ENCODE results near the gene FGFR2. TPM values are rescaled to one million over a fixed set of nuclear protein-coding genes. Genes with fewer than 3 reads are reported as not detected.

FGFR2 gene
- total RNA-seq, 1 donor from 2014 or later: 11.8 TPM

DNA sequence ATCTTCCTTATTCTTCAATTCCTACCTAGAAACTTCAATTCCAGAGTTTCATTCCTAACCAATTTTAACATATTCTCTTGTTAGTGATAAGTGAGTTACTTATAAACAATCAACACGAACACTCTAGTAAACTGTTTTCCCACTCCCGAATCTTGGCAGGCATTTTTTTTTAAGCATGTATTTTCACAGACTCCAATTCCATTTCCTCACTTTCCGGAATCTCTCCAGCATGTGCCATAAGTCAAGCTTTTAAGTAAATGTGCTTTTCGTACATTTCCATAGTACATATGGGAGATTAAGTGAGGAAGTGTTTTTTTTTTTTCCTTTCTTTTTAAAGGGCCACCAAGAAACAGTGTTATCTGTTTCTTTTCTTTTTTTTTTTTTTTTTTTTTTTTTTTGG lies 89.1 kb downstream of the FGFR2 start:
- H3K27me3 ChIP-seq (ENCODE audit: insufficient read depth, low read length): peaks cover 2% of the 10 kb centered on the region
- H3K9ac ChIP-seq (ENCODE audit: low read length): no peak overlapping the region
- no peak overlapping the region for H2AFZ ChIP-seq (ENCODE audit: low read depth, low read length)
- peaks cover 4% of the 10 kb centered on the region for H3K9me3 Mint-ChIP-seq (ENCODE audit: unreplicated experiment)
- no peak overlapping the region for H3K4me2 ChIP-seq (ENCODE audit: low read length)
- H3K27ac Mint-ChIP-seq (ENCODE audit: unreplicated experiment): no peak overlapping the region
- H3K4me3 Mint-ChIP-seq (ENCODE audit: unreplicated experiment): no peak overlapping the region
- H3K36me3 Mint-ChIP-seq (ENCODE audit: low read depth, unreplicated experiment): peaks cover 3% of the 10 kb centered on the region
- no peak overlapping the region for H3K4me3 ChIP-seq (ENCODE audit: insufficient read depth, low read depth, low read length)
- peaks cover 40% of the 10 kb centered on the region for H3K4me1 Mint-ChIP-seq (ENCODE audit: low read depth, unreplicated experiment)
- no peaks in the 10 kb centered on the region for H3K27me3 Mint-ChIP-seq (ENCODE audit: low read depth, unreplicated experiment)
- peaks cover 3% of the 10 kb centered on the region for H3K4me1 ChIP-seq (ENCODE audit: insufficient read depth, low read length)
- no peaks in the 10 kb centered on the region for H4K20me1 ChIP-seq (ENCODE audit: insufficient read depth, low read length)
- H3K79me2 ChIP-seq (ENCODE audit: insufficient read depth, low read length): no peaks in the 10 kb centered on the region
- no peak for DNase-seq (ENCODE audit: low read depth)
- H3K36me3 ChIP-seq (ENCODE audit: insufficient read depth, low read length): no peaks in the 10 kb centered on the region
- TF ChIP-seq EZH2 (IDR thresholded peaks at IDR 0.05; ENCODE audit: insufficient read depth, low read length): no peak
- TF ChIP-seq, protein P1, sequence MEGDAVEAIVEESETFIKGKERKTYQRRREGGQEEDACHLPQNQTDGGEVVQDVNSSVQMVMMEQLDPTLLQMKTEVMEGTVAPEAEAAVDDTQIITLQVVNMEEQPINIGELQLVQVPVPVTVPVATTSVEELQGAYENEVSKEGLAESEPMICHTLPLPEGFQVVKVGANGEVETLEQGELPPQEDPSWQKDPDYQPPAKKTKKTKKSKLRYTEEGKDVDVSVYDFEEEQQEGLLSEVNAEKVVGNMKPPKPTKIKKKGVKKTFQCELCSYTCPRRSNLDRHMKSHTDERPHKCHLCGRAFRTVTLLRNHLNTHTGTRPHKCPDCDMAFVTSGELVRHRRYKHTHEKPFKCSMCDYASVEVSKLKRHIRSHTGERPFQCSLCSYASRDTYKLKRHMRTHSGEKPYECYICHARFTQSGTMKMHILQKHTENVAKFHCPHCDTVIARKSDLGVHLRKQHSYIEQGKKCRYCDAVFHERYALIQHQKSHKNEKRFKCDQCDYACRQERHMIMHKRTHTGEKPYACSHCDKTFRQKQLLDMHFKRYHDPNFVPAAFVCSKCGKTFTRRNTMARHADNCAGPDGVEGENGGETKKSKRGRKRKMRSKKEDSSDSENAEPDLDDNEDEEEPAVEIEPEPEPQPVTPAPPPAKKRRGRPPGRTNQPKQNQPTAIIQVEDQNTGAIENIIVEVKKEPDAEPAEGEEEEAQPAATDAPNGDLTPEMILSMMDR (IDR thresholded peaks at IDR 0.05; ENCODE audit: insufficient read depth, low read depth, low read length): no peak
- peaks cover 3% of the 10 kb centered on the region for H3K9me3 ChIP-seq (ENCODE audit: insufficient read depth, low read depth, low read length)
- FAIRE-seq: no peak
- no peak overlapping the region for H3K27ac ChIP-seq (ENCODE audit: low read depth, low read length)

DNA sequence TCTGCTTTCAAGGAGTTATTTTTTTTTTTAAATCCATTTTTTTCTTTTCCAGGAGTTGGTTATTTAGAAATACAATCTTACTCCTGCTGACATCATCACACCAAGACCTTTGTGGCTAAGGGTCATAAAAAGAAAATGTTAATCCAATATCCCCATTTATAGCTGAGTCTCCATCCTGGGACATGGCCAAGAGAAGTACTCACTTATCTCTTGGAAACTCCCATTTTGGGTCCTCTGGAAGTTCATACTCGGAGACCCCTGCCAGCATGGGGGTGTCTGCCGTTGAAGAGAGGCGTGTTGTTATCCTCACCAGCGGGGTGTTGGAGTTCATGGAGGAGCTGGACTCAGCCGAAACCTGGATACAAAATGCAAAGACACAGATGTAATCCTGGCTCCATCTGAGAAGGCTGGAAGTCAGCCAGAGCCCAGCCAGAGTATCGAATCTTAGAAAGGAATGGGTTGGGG lies 94.6 kb downstream of the FGFR2 start:
- Histone ChIP-seq H2AFZ (ENCODE audit: low read depth, low read length) (no peak overlapping the region), H3K4me2 (ENCODE audit: low read length) (peak overlapping the region; percentile 37), H3K9ac (ENCODE audit: low read length) (no peak overlapping the region), H3K9me3 (ENCODE audit: insufficient read depth, low read depth, low read length) (peaks cover 3% of the 10 kb centered on the region), H3K4me3 (ENCODE audit: insufficient read depth, low read depth, low read length) (no peak overlapping the region), H4K20me1 (ENCODE audit: insufficient read depth, low read length) (no peaks in the 10 kb centered on the region), H3K27me3 (ENCODE audit: insufficient read depth, low read length) (peaks cover 3% of the 10 kb centered on the region), H3K4me1 (ENCODE audit: insufficient read depth, low read length) (peaks cover 7% of the 10 kb centered on the region), H3K36me3 (ENCODE audit: insufficient read depth, low read length) (no peaks in the 10 kb centered on the region), H3K27ac (ENCODE audit: low read depth, low read length) (no peak overlapping the region), H3K79me2 (ENCODE audit: insufficient read depth, low read length) (no peaks in the 10 kb centered on the region)
- Mint-ChIP-seq H3K4me3 (ENCODE audit: unreplicated experiment) (no peak overlapping the region), H3K4me1 (ENCODE audit: low read depth, unreplicated experiment) (peaks cover 28% of the 10 kb centered on the region), H3K27ac (ENCODE audit: unreplicated experiment) (peak overlapping the region; percentile 38), H3K9me3 (ENCODE audit: unreplicated experiment) (peaks cover 5% of the 10 kb centered on the region), H3K36me3 (ENCODE audit: low read depth, unreplicated experiment) (peaks cover 7% of the 10 kb centered on the region), H3K27me3 (ENCODE audit: low read depth, unreplicated experiment) (no peaks in the 10 kb centered on the region)
- TF ChIP-seq, protein P1 (IDR thresholded peaks at IDR 0.05; ENCODE audit: insufficient read depth, low read depth, low read length): no peak
- DNase-seq (ENCODE audit: low read depth): peak; percentile 59
- FAIRE-seq: no peak

DNA sequence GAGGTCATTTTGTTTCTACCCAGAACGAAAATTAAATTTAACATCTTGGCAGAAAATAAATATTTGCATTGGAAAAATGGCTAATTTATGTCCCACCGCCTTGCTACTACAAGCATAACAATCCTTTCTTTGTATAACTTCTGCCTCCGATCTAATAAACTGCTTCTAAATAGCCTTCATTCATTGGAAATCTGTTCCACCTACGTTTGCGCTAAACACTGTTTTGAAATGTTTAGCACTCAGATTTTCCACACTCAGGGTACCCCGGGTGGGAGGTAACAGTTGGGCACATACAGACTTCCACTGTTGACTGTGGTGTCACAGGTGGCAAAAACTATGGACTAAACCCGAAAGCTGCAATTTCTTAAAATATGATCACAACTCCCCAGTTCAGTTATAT lies 96.4 kb downstream of the FGFR2 start:
- H3K27me3 ChIP-seq (ENCODE audit: insufficient read depth, low read length): peaks cover 3% of the 10 kb centered on the region
- no peak for TF ChIP-seq EZH2 (IDR thresholded peaks at IDR 0.05; ENCODE audit: insufficient read depth, low read length)
- TF ChIP-seq, protein P1 (IDR thresholded peaks at IDR 0.05; ENCODE audit: insufficient read depth, low read depth, low read length): no peak
- H3K9ac ChIP-seq (ENCODE audit: low read length): no peak overlapping the region
- H3K9me3 ChIP-seq (ENCODE audit: insufficient read depth, low read depth, low read length): peaks cover 3% of the 10 kb centered on the region
- DNase-seq (ENCODE audit: low read depth): no peak
- H3K4me1 ChIP-seq (ENCODE audit: insufficient read depth, low read length): peaks cover 7% of the 10 kb centered on the region
- H3K79me2 ChIP-seq (ENCODE audit: insufficient read depth, low read length): no peaks in the 10 kb centered on the region
- H4K20me1 ChIP-seq (ENCODE audit: insufficient read depth, low read length): no peaks in the 10 kb centered on the region
- no peak overlapping the region for H3K4me3 ChIP-seq (ENCODE audit: insufficient read depth, low read depth, low read length)
- Mint-ChIP-seq H3K9me3 (ENCODE audit: unreplicated experiment) (peaks cover 5% of the 10 kb centered on the region), H3K4me1 (ENCODE audit: low read depth, unreplicated experiment) (peaks cover 23% of the 10 kb centered on the region), H3K27me3 (ENCODE audit: low read depth, unreplicated experiment) (no peaks in the 10 kb centered on the region), H3K4me3 (ENCODE audit: unreplicated experiment) (no peak overlapping the region), H3K27ac (ENCODE audit: unreplicated experiment) (no peak overlapping the region), H3K36me3 (ENCODE audit: low read depth, unreplicated experiment) (peaks cover 13% of the 10 kb centered on the region)
- no peak overlapping the region for H3K27ac ChIP-seq (ENCODE audit: low read depth, low read length)
- no peak overlapping the region for H3K4me2 ChIP-seq (ENCODE audit: low read length)
- no peak for FAIRE-seq
- no peak overlapping the region for H2AFZ ChIP-seq (ENCODE audit: low read depth, low read length)
- no peaks in the 10 kb centered on the region for H3K36me3 ChIP-seq (ENCODE audit: insufficient read depth, low read length)

All from astrocyte (in vitro differentiated cells and primary cell).